Activated T-helper 2 cell treated with anti-CD3 and anti-CD28 coated beads, Interferon-gamma antibody, Interleukin-2, Interleukin-4, amounts not matched to agents 10 μg/mL and 5 μg/mL and 100 μg/mL, durations not matched to agents 14 hours and 24 hours and 36 hours (primary cell): Measurements from ENCODE around the gene ELF5. TPM values are rescaled to one million over a fixed set of nuclear protein-coding genes. Genes with fewer than 3 reads are reported as not detected.

ENCODE experiments used
- DNase-seq: peaks from one replicate; pipeline ENCODE4 v3.0.0; 2021; ENCODE audit warnings: low spot score
- H3K27ac Mint-ChIP-seq: one replicate; pipeline ENCODE4 v1.8.0; 2021; ENCODE audit warnings: mixed read lengths
- H3K27me3 Mint-ChIP-seq: one replicate; pipeline ENCODE4 v1.8.0; 2021; ENCODE audit warnings: low read depth, mixed read lengths
- H3K36me3 Mint-ChIP-seq: one replicate; pipeline ENCODE4 v1.8.0; 2021; ENCODE audit warnings: low read depth, mixed read lengths
- H3K4me1 Mint-ChIP-seq: one replicate; pipeline ENCODE4 v1.8.0; 2021; ENCODE audit warnings: low read depth, mixed read lengths
- H3K4me3 Mint-ChIP-seq: one replicate; pipeline ENCODE4 v1.8.0; 2021; ENCODE audit warnings: low read depth, mild to moderate bottlenecking, moderate library complexity, mixed read lengths
- H3K9me3 Mint-ChIP-seq: one replicate; pipeline ENCODE4 v1.8.0; 2021; ENCODE audit warnings: mixed read lengths
- intact Hi-C: fragments of 100-400 bp; cut with micrococcal nuclease; formaldehyde crosslinking; loops from one replicate; pipeline ENCODE4 v1.15.1; 2023
- total RNA-seq: library from RNA; stranded (reverse); gene quantifications from 2 replicates; pipeline ENCODE4 v1.2.3, GENCODE V29; 2022

Gene ELF5
- total RNA-seq, 1 donor from 2014 or later = not detected

GRCh38 chr11:34501500-34501899 lies 12.1 kb downstream of the ELF5 start:
- no peaks in the 10 kb centered on the region for H3K36me3 Mint-ChIP-seq
- no peak for DNase-seq
- H3K4me1 Mint-ChIP-seq = no peaks in the 10 kb centered on the region
- intact Hi-C loops = no loop called here
- H3K27me3 Mint-ChIP-seq = peaks cover 10% of the 10 kb centered on the region
- H3K27ac Mint-ChIP-seq = no peak overlapping the region
- no peaks in the 10 kb centered on the region for H3K9me3 Mint-ChIP-seq
- H3K4me3 Mint-ChIP-seq = no peak overlapping the region

GRCh38 chr11:34499719-34500500 lies 13.7 kb downstream of the ELF5 start:
- no peaks in the 10 kb centered on the region for H3K9me3 Mint-ChIP-seq

GRCh38 chr11:34495724-34496377 lies 17.7 kb downstream of the ELF5 start:
- H3K36me3 Mint-ChIP-seq = no peaks in the 10 kb centered on the region
- peaks cover 11% of the 10 kb centered on the region for H3K27me3 Mint-ChIP-seq
- intact Hi-C loops = loop anchor here (10.0 kb wide), 1 partner anchor 331 kb away; no protein-coding TSS in a partner anchor
- H3K9me3 Mint-ChIP-seq = no peaks in the 10 kb centered on the region
- H3K4me1 Mint-ChIP-seq = no peaks in the 10 kb centered on the region
- H3K27ac Mint-ChIP-seq = no peak overlapping the region
- no peak overlapping the region for H3K4me3 Mint-ChIP-seq
- DNase-seq = no peak

More at GRCh38 chr11:34499719-34500500, 13.7 kb downstream of the ELF5 start:
- Mint-ChIP-seq H3K27ac (no peak overlapping the region), H3K36me3 (no peaks in the 10 kb centered on the region), H3K4me3 (no peak overlapping the region), H3K27me3 (peaks cover 11% of the 10 kb centered on the region), H3K4me1 (no peaks in the 10 kb centered on the region)
- intact Hi-C loops = loop anchor here (10.0 kb wide), 1 partner anchor 335 kb away; no protein-coding TSS in a partner anchor
- DNase-seq = no peak

GRCh38 chr11:34495239-34495723 lies 18.3 kb downstream of the ELF5 start:
- Mint-ChIP-seq H3K27me3 (peaks cover 11% of the 10 kb centered on the region), H3K27ac (no peak overlapping the region), H3K36me3 (no peaks in the 10 kb centered on the region), H3K4me3 (no peak overlapping the region), H3K4me1 (no peaks in the 10 kb centered on the region), H3K9me3 (no peaks in the 10 kb centered on the region)
- DNase-seq = no peak
- intact Hi-C loops = loop anchor here (10.0 kb wide), 1 partner anchor 330 kb away; no protein-coding TSS in a partner anchor

- Mint-ChIP-seq H3K36me3 (no peaks in the 10 kb centered on the region), H3K27ac (no peak overlapping the region), H3K9me3 (no peaks in the 10 kb centered on the region), H3K27me3 (peaks cover 6% of the 10 kb centered on the region), H3K4me1 (no peaks in the 10 kb centered on the region), H3K4me3 (no peak overlapping the region)
- no peak for DNase-seq
- intact Hi-C loops = loop anchor here (5.0 to 10.0 kb wide), 2 partner anchors 137 to 329 kb away; partner anchors contain the start of gene ABTB2
Measured at GRCh38 chr11:34493926-34494595, 19.5 kb downstream of the ELF5 start.

- no peak for DNase-seq
- Mint-ChIP-seq H3K36me3 (no peaks in the 10 kb centered on the region), H3K4me3 (no peak overlapping the region), H3K4me1 (no peaks in the 10 kb centered on the region), H3K9me3 (no peaks in the 10 kb centered on the region), H3K27me3 (peaks cover 5% of the 10 kb centered on the region), H3K27ac (no peak overlapping the region)
- intact Hi-C loops = loop anchor here (5.0 to 10.0 kb wide), 2 partner anchors 136 to 329 kb away; partner anchors contain the start of gene ABTB2
Measured at GRCh38 chr11:34493468-34493867, 20.1 kb downstream of the ELF5 start.

GRCh38 chr11:34492806-34493414 lies 20.7 kb downstream of the ELF5 start:
- Mint-ChIP-seq H3K36me3 (no peaks in the 10 kb centered on the region), H3K4me3 (no peak overlapping the region), H3K9me3 (no peaks in the 10 kb centered on the region), H3K27ac (no peak overlapping the region), H3K4me1 (no peaks in the 10 kb centered on the region), H3K27me3 (peaks cover 6% of the 10 kb centered on the region)
- intact Hi-C loops = loop anchor here (5.0 to 10.0 kb wide), 2 partner anchors 136 to 328 kb away; partner anchors contain the start of gene ABTB2
- no peak for DNase-seq

- Mint-ChIP-seq H3K4me1 (no peaks in the 10 kb centered on the region), H3K27me3 (peaks cover 8% of the 10 kb centered on the region), H3K9me3 (no peaks in the 10 kb centered on the region), H3K36me3 (no peaks in the 10 kb centered on the region), H3K27ac (no peak overlapping the region), H3K4me3 (no peak overlapping the region)
- DNase-seq = no peak
- intact Hi-C loops = loop anchor here (5.0 to 10.0 kb wide), 2 partner anchors 133 to 326 kb away; partner anchors contain the start of gene ABTB2
Measured at GRCh38 chr11:34490304-34490703, 23.3 kb downstream of the ELF5 start.

- Mint-ChIP-seq H3K36me3 (no peaks in the 10 kb centered on the region), H3K27ac (no peak overlapping the region), H3K27me3 (peaks cover 8% of the 10 kb centered on the region), H3K4me1 (no peaks in the 10 kb centered on the region), H3K9me3 (no peaks in the 10 kb centered on the region), H3K4me3 (no peak overlapping the region)
- DNase-seq = no peak
- intact Hi-C loops = no loop called here
Measured at GRCh38 chr11:34488855-34489557, 24.6 kb downstream of the ELF5 start.

- peaks cover 8% of the 10 kb centered on the region for H3K27me3 Mint-ChIP-seq
- no peak for DNase-seq
- H3K36me3 Mint-ChIP-seq = no peaks in the 10 kb centered on the region
- H3K9me3 Mint-ChIP-seq = no peaks in the 10 kb centered on the region
- no peaks in the 10 kb centered on the region for H3K4me1 Mint-ChIP-seq
- H3K27ac Mint-ChIP-seq = no peak overlapping the region
- intact Hi-C loops = no loop called here
- H3K4me3 Mint-ChIP-seq = no peak overlapping the region
Measured at GRCh38 chr11:34487430-34487829, 26.2 kb downstream of the ELF5 start.

- Mint-ChIP-seq H3K4me1 (no peaks in the 10 kb centered on the region), H3K27ac (no peak overlapping the region), H3K27me3 (peaks cover 23% of the 10 kb centered on the region), H3K4me3 (no peak overlapping the region), H3K36me3 (no peaks in the 10 kb centered on the region), H3K9me3 (no peaks in the 10 kb centered on the region)
- DNase-seq = no peak
- intact Hi-C loops = no loop called here
Measured at GRCh38 chr11:34483106-34483874, 30.3 kb downstream of the ELF5 start.
